ENCODE results near the gene DST. TPM values are rescaled to one million over a fixed set of nuclear protein-coding genes. Genes with fewer than 3 reads are reported as not detected.

DST gene
- total and polyA plus RNA-seq, 2 donors (not counting 1 experiment from before 2014, with no cell fraction given), result 78.6 to 670 TPM

- H3K27me3 ChIP-seq (ENCODE audit: control insufficient read depth, insufficient read depth, low read length), result no peaks in the 10 kb centered on the region
- no peak overlapping the region for H3K9ac ChIP-seq (ENCODE audit: insufficient read depth, low read length)
- TF ChIP-seq CTCF (conservative IDR thresholded peaks at IDR 0.05 in 1 of 2, IDR thresholded peaks at IDR 0.05 in 1 of 2; ENCODE audit: low read depth in 1 of 2, low read length in 2 of 2), result no peak
- no peak for TF ChIP-seq EZH2 (IDR thresholded peaks at IDR 0.05; ENCODE audit: low read length, missing control alignments)
- no peak for DNase-seq (ENCODE audit: low read depth in 2 of 2)
- no peak overlapping the region for H3K4me3 ChIP-seq (replicated peaks in 1 of 4; ENCODE audit: control extremely low read depth in 1 of 4, insufficient read depth in 1 of 4, low read depth in 3 of 4, low read length in 4 of 4)
- no peaks in the 10 kb centered on the region for H4K20me1 ChIP-seq (ENCODE audit: control insufficient read depth, extremely low read depth, insufficient read depth, low read length)
- H3K27ac ChIP-seq (ENCODE audit: insufficient read depth, low read length), result no peak overlapping the region
- H3K79me2 ChIP-seq (ENCODE audit: control insufficient read depth, insufficient read depth, low read length), result no peaks in the 10 kb centered on the region
- no peaks in the 10 kb centered on the region for H3K9me3 ChIP-seq (ENCODE audit: control insufficient read depth, insufficient read depth, low read depth, low read length)
- H2AFZ ChIP-seq (ENCODE audit: low read length), result no peak overlapping the region
- no peaks in the 10 kb centered on the region for H3K4me1 ChIP-seq (ENCODE audit: control insufficient read depth, extremely low read depth, insufficient read depth, low read length)
- H3K36me3 ChIP-seq (ENCODE audit: control insufficient read depth, insufficient read depth, low read length), result no peaks in the 10 kb centered on the region
- no peak overlapping the region for H3K4me2 ChIP-seq (ENCODE audit: extremely low read depth, insufficient read depth, low read length)
Observed at GRCh38 chr6:56430629-56431600, 211.8 kb downstream of the DST start.

- H3K27me3 ChIP-seq (ENCODE audit: control insufficient read depth, insufficient read depth, low read length), result no peaks in the 10 kb centered on the region
- H3K79me2 ChIP-seq (ENCODE audit: control insufficient read depth, insufficient read depth, low read length), result no peaks in the 10 kb centered on the region
- no peaks in the 10 kb centered on the region for H3K36me3 ChIP-seq (ENCODE audit: control insufficient read depth, insufficient read depth, low read length)
- H3K4me1 ChIP-seq (ENCODE audit: control insufficient read depth, extremely low read depth, insufficient read depth, low read length), result no peaks in the 10 kb centered on the region
- H2AFZ ChIP-seq (ENCODE audit: low read length), result no peak overlapping the region
- DNase-seq (ENCODE audit: low read depth in 2 of 2), result no peak
- H3K9ac ChIP-seq (ENCODE audit: insufficient read depth, low read length), result no peak overlapping the region
- TF ChIP-seq CTCF (conservative IDR thresholded peaks at IDR 0.05 in 1 of 2, IDR thresholded peaks at IDR 0.05 in 1 of 2; ENCODE audit: low read depth in 1 of 2, low read length in 2 of 2) (no peak), EZH2 (IDR thresholded peaks at IDR 0.05; ENCODE audit: low read length, missing control alignments) (no peak)
- H3K27ac ChIP-seq (ENCODE audit: insufficient read depth, low read length), result no peak overlapping the region
- no peaks in the 10 kb centered on the region for H4K20me1 ChIP-seq (ENCODE audit: control insufficient read depth, extremely low read depth, insufficient read depth, low read length)
- H3K9me3 ChIP-seq (ENCODE audit: control insufficient read depth, insufficient read depth, low read depth, low read length), result no peaks in the 10 kb centered on the region
- no peak overlapping the region for H3K4me3 ChIP-seq (replicated peaks in 1 of 4; ENCODE audit: control extremely low read depth in 1 of 4, insufficient read depth in 1 of 4, low read depth in 3 of 4, low read length in 4 of 4)
- H3K4me2 ChIP-seq (ENCODE audit: extremely low read depth, insufficient read depth, low read length), result no peak overlapping the region
Observed at GRCh38 chr6:56424542-56425083, 218.1 kb downstream of the DST start.

GRCh38 chr6:56424064-56424463 is 218.6 kb downstream of the DST start:
- Histone ChIP-seq H3K79me2 (ENCODE audit: control insufficient read depth, insufficient read depth, low read length) (no peaks in the 10 kb centered on the region), H3K27ac (ENCODE audit: insufficient read depth, low read length) (no peak overlapping the region), H3K4me3 (replicated peaks in 1 of 4; ENCODE audit: control extremely low read depth in 1 of 4, insufficient read depth in 1 of 4, low read depth in 3 of 4, low read length in 4 of 4) (no peak overlapping the region), H3K9ac (ENCODE audit: insufficient read depth, low read length) (no peak overlapping the region), H4K20me1 (ENCODE audit: control insufficient read depth, extremely low read depth, insufficient read depth, low read length) (no peaks in the 10 kb centered on the region), H3K36me3 (ENCODE audit: control insufficient read depth, insufficient read depth, low read length) (no peaks in the 10 kb centered on the region), H3K4me1 (ENCODE audit: control insufficient read depth, extremely low read depth, insufficient read depth, low read length) (no peaks in the 10 kb centered on the region), H3K4me2 (ENCODE audit: extremely low read depth, insufficient read depth, low read length) (no peak overlapping the region), H2AFZ (ENCODE audit: low read length) (no peak overlapping the region), H3K27me3 (ENCODE audit: control insufficient read depth, insufficient read depth, low read length) (no peaks in the 10 kb centered on the region), H3K9me3 (ENCODE audit: control insufficient read depth, insufficient read depth, low read depth, low read length) (no peaks in the 10 kb centered on the region)
- DNase-seq (ENCODE audit: low read depth in 2 of 2), result no peak
- TF ChIP-seq EZH2 (IDR thresholded peaks at IDR 0.05; ENCODE audit: low read length, missing control alignments), result no peak
- no peak for TF ChIP-seq CTCF (conservative IDR thresholded peaks at IDR 0.05 in 1 of 2, IDR thresholded peaks at IDR 0.05 in 1 of 2; ENCODE audit: low read depth in 1 of 2, low read length in 2 of 2)
